Articular chondrocyte of knee joint (primary cell): ENCODE measurements around the gene ARHGEF26. TPM values are rescaled to one million over a fixed set of nuclear protein-coding genes. Genes with fewer than 3 reads are reported as not detected.

Experiments used
- total RNA-seq: library from RNA; depleted of rRNA; stranded (reverse); fragments of >200 nt; gene quantifications from 2 replicates; pipeline ENCODE4 v1.2.3, GENCODE V29; 2012

ARHGEF26 gene
- 5.1 and 5.2 TPM in 2 replicates for total RNA-seq

GRCh38 chr3:154120961-154121700 is at the start of gene ARHGEF26:
Gene ARHGEF26, plus strand, starts transcription at chr3:154121390. Its CDS starts 603 bp downstream, at chr3:154121993.

Other genes starting within 250 kb of the ARHGEF26 start
- 40.8 and 49.7 TPM in 2 replicates for gene DHX36, start 203.1 kb downstream of the ARHGEF26 start, total RNA-seq